HCT116 (cell line): ENCODE measurements around the gene SPIRE1. TPM values are rescaled to one million over a fixed set of nuclear protein-coding genes. Genes with fewer than 3 reads are reported as not detected.

Experiments used
- ATAC-seq: fragments of 200-7000 bp; cut with Tn5 transposase; 2 replicates; pipeline ENCODE4 v1.9.1; 2020; ENCODE audit warnings: mild to moderate bottlenecking, moderate library complexity
- BruUV-seq: library from RNA; stranded (reverse); fragments of 400-500 nt; replicated peaks from 2 replicates; lab custom pipeline; 2021; lab: Mats Ljungman, UMichigan
- CTCF ChIA-PET: fragments of 300-600 bp; sonication (Branson Sonifier 250); formaldehyde crosslinking; loops from one replicate; lab custom pipeline; 2021; ENCODE audit warnings: antibody characterized with exemption; lab: Charles Lee
- POLR2A ChIA-PET: fragments of 300-600, 350-600 bp; sonication (Branson Sonifier 250); formaldehyde crosslinking; loops from one replicate; lab custom pipeline; 2021; ENCODE audit warnings: antibody characterized with exemption; lab: Charles Lee
- RAD21 ChIA-PET, 2 experiments: fragments of 300-600 bp; sonication (Branson Sonifier 250); formaldehyde crosslinking; loops; one replicate each; lab custom pipeline; 2023; ENCODE audit warnings: low total read pairs in 2 of 2; ENCODE audit not compliant: uncharacterized antibody in 2 of 2, unreplicated experiment in 2 of 2, low non-redundant PET in 1 of 2; lab: Charles Lee
- DNase-seq: peaks from one replicate; pipeline ENCODE4 v3.0.0-alpha.2; 2010; ENCODE audit warnings: low read depth, low spot score
- H2AFZ ChIP-seq: fragments of 200-600 bp; shearing (Covaris generic), sonication (generic); 2 replicates; pipeline ENCODE4 v1.6.1; 2017; ENCODE audit warnings: low read depth, mixed run types, mixed read lengths, antibody characterized with exemption, low read length; ENCODE audit not compliant: poor library complexity, severe bottlenecking
- H3K27ac ChIP-seq: 2 replicates; pipeline ENCODE4 v1.5.1; 2012; ENCODE audit warnings: low read depth, low read length
- H3K27me3 ChIP-seq: fragments of 200-600 bp; sonication (generic); 2 replicates; pipeline ENCODE4 v1.6.1; 2016; ENCODE audit warnings: mixed run types, low read length, mixed read lengths; ENCODE audit not compliant: insufficient read depth
- H3K36me3 ChIP-seq, 2 experiments: fragments of 200-500 bp in 1 of 2; fragments of 200-600 bp in 1 of 2; sonication (Bioruptor generic) in 1 of 2; sonication (generic) in 1 of 2; 2 replicates each; pipeline versions ENCODE4 v1.5.1 to v1.6.1; 2014 to 2016; ENCODE audit warnings: low read length in 2 of 2, inconsistent platforms in 1 of 2, mixed read lengths in 1 of 2, mixed run types in 1 of 2; ENCODE audit not compliant: insufficient read depth in 2 of 2, control insufficient read depth in 1 of 2
- H3K4me1 ChIP-seq, 2 experiments: fragments of 200-600 bp in 1 of 2; sonication (generic) in 1 of 2; 2 replicates each; pipeline versions ENCODE4 v1.5.1 to v1.6.1; 2012 to 2017; ENCODE audit warnings: low read length in 2 of 2, inconsistent platforms in 1 of 2, mild to moderate bottlenecking in 1 of 2, mixed read lengths in 1 of 2, mixed run types in 1 of 2, moderate library complexity in 1 of 2; ENCODE audit not compliant: insufficient read depth in 2 of 2, control insufficient read depth in 1 of 2
- H3K4me2 ChIP-seq: fragments of 200-600 bp; sonication (generic); 2 replicates; pipeline ENCODE4 v1.6.1; 2017; ENCODE audit warnings: mixed run types, low read length, mixed read lengths
- H3K4me3 ChIP-seq, 2 experiments: fragments of 200-600 bp in 1 of 2; sonication (generic) in 1 of 2; replicated peaks in 1 of 2; 2 replicates each; pipeline ENCODE4 v1.5.1; 2011 to 2016; ENCODE audit warnings: low read length in 2 of 2, control low read depth in 1 of 2, low read depth in 1 of 2, mild to moderate bottlenecking in 1 of 2, mixed read lengths in 1 of 2, mixed run types in 1 of 2
- H3K79me2 ChIP-seq: fragments of 200-600 bp; sonication (generic); 2 replicates; pipeline ENCODE4 v1.6.1; 2017; ENCODE audit warnings: mild to moderate bottlenecking, mixed run types, low read length, moderate library complexity, mixed read lengths; ENCODE audit not compliant: insufficient read depth
- H3K9ac ChIP-seq: fragments of 200-600 bp; sonication (generic); 2 replicates; pipeline ENCODE4 v1.6.1; 2016; ENCODE audit warnings: low read length, mixed read lengths
- H3K9me2 ChIP-seq: fragments of 200-600 bp; sonication (generic), shearing (Covaris generic); 2 replicates; pipeline ENCODE4 v1.6.1; 2017; ENCODE audit warnings: mixed run types, mild to moderate bottlenecking, moderate library complexity; ENCODE audit not compliant: insufficient read depth
- H3K9me3 ChIP-seq, 2 experiments: fragments of 200-500 bp in 1 of 2; fragments of 200-600 bp in 1 of 2; sonication (Bioruptor generic) in 1 of 2; sonication (generic) in 1 of 2; 2 replicates each; pipeline ENCODE4 v1.6.1; 2014 to 2017; ENCODE audit warnings: low read length in 2 of 2, mixed read lengths in 2 of 2, inconsistent platforms in 1 of 2, low read depth in 1 of 2, mild to moderate bottlenecking in 1 of 2, mixed run types in 1 of 2, moderate library complexity in 1 of 2; ENCODE audit not compliant: control insufficient read depth in 1 of 2, insufficient read depth in 1 of 2
- H4K20me1 ChIP-seq: fragments of 200-600 bp; sonication (generic), shearing (Covaris generic); 2 replicates; pipeline ENCODE4 v1.6.1; 2017; ENCODE audit warnings: mixed run types, mild to moderate bottlenecking, moderate library complexity; ENCODE audit not compliant: insufficient read depth
- CEBPB ChIP-seq: IDR thresholded peaks from 2 replicates; pipeline ENCODE4 v1.6.1; 2012; ENCODE audit warnings: low read depth
- EGR1 ChIP-seq: IDR thresholded peaks from 2 replicates; pipeline ENCODE4 v1.6.1; 2012; ENCODE audit warnings: low read depth
- ELF1 ChIP-seq: IDR thresholded peaks from 2 replicates; pipeline ENCODE4 v1.6.1; 2012; ENCODE audit warnings: low read depth, borderline replicate concordance
- EZH2 ChIP-seq: fragments of 200-600 bp; sonication (generic); IDR thresholded peaks from 2 replicates; pipeline ENCODE4 v1.6.1; 2017; ENCODE audit warnings: antibody characterized with exemption, mixed run types
- EZH2phosphoT487 ChIP-seq: fragments of 200-600 bp; IDR thresholded peaks from 2 replicates; pipeline ENCODE4 v1.6.1; 2018; ENCODE audit warnings: antibody characterized with exemption, borderline replicate concordance
- JUND ChIP-seq: IDR thresholded peaks from 2 replicates; pipeline ENCODE4 v1.6.1; 2012
- RAD21 ChIP-seq: IDR thresholded peaks from 2 replicates; pipeline ENCODE4 v1.6.1; 2012; ENCODE audit warnings: low read depth, mild to moderate bottlenecking
- SIN3A ChIP-seq: IDR thresholded peaks from 2 replicates; pipeline ENCODE4 v1.6.1; 2012; ENCODE audit warnings: low read depth
- SP1 ChIP-seq: IDR thresholded peaks from 2 replicates; pipeline ENCODE4 v1.6.1; 2012; ENCODE audit warnings: low read depth
- TCF7L2 ChIP-seq: IDR thresholded peaks from 2 replicates; pipeline ENCODE4 v1.7.0; 2011; ENCODE audit warnings: borderline replicate concordance, inconsistent platforms; ENCODE audit not compliant: insufficient read depth, insufficient read length; ENCODE audit errors: extremely low read depth
- YY1 ChIP-seq: IDR thresholded peaks from 2 replicates; pipeline ENCODE4 v1.6.1; 2011; ENCODE audit warnings: low read length, low read depth, moderate library complexity, mild to moderate bottlenecking; ENCODE audit not compliant: insufficient replicate concordance; ENCODE audit errors: extremely low read depth
- intact Hi-C: fragments of 100-400 bp; cut with micrococcal nuclease; formaldehyde crosslinking; loops from 2 replicates; pipeline ENCODE4 v1.10.0; 2022
- total RNA-seq: library from RNA; stranded (reverse); gene quantifications from one replicate; pipeline ENCODE4 v1.2.1, GENCODE V29; 2021; ENCODE audit not compliant: unreplicated experiment
- TF ChIP-seq, protein P1 (sequence below): IDR thresholded peaks from 2 replicates; pipeline ENCODE4 v1.6.1; 2012
- TF ChIP-seq, protein P2 (sequence below): IDR thresholded peaks from 2 replicates; pipeline ENCODE4 v1.6.1; 2012; ENCODE audit warnings: low read depth

The SPIRE1 gene
- total RNA-seq, 1 experiment from 2014 or later = 26.6 TPM

- Histone ChIP-seq H3K27ac (no peak overlapping the region), H3K4me2 (no peak overlapping the region), H3K36me3 (no peaks in the 10 kb centered on the region), H3K9me3 (no peaks in the 10 kb centered on the region), H3K79me2 (peaks cover 9% of the 10 kb centered on the region), H3K4me1 (peaks cover 8 to 28% of the 10 kb centered on the region in 2 experiments), H2AFZ (no peak overlapping the region), H3K4me3 (no peak overlapping the region), H3K9me2 (no peaks in the 10 kb centered on the region), H4K20me1 (no peaks in the 10 kb centered on the region), H3K27me3 (no peaks in the 10 kb centered on the region), H3K9ac (no peak overlapping the region)
- no TSS peak for BruUV-seq
- DNase-seq (no peak), ATAC-seq (no peak)
- ChIA-PET POLR2A (no interaction called here), CTCF (no interaction called here), RAD21 (no interaction called here)
- intact Hi-C loops = no loop called here
- TF ChIP-seq, protein P1, sequence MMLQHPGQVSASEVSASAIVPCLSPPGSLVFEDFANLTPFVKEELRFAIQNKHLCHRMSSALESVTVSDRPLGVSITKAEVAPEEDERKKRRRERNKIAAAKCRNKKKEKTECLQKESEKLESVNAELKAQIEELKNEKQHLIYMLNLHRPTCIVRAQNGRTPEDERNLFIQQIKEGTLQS = no peak
- TF ChIP-seq YY1 = no peak
- TF ChIP-seq TCF7L2 = no peak
- TF ChIP-seq EZH2 = no peak
- no peak for TF ChIP-seq EGR1
- TF ChIP-seq EZH2phosphoT487 = no peak
- TF ChIP-seq, protein P2, sequence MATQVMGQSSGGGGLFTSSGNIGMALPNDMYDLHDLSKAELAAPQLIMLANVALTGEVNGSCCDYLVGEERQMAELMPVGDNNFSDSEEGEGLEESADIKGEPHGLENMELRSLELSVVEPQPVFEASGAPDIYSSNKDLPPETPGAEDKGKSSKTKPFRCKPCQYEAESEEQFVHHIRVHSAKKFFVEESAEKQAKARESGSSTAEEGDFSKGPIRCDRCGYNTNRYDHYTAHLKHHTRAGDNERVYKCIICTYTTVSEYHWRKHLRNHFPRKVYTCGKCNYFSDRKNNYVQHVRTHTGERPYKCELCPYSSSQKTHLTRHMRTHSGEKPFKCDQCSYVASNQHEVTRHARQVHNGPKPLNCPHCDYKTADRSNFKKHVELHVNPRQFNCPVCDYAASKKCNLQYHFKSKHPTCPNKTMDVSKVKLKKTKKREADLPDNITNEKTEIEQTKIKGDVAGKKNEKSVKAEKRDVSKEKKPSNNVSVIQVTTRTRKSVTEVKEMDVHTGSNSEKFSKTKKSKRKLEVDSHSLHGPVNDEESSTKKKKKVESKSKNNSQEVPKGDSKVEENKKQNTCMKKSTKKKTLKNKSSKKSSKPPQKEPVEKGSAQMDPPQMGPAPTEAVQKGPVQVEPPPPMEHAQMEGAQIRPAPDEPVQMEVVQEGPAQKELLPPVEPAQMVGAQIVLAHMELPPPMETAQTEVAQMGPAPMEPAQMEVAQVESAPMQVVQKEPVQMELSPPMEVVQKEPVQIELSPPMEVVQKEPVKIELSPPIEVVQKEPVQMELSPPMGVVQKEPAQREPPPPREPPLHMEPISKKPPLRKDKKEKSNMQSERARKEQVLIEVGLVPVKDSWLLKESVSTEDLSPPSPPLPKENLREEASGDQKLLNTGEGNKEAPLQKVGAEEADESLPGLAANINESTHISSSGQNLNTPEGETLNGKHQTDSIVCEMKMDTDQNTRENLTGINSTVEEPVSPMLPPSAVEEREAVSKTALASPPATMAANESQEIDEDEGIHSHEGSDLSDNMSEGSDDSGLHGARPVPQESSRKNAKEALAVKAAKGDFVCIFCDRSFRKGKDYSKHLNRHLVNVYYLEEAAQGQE = no peak
- no peak for TF ChIP-seq JUND
- TF ChIP-seq SP1 = no peak
- no peak for TF ChIP-seq SIN3A
- TF ChIP-seq RAD21 = no peak
- TF ChIP-seq CEBPB = no peak
- TF ChIP-seq ELF1 = no peak
Measured at GRCh38 chr18:12638644-12639124, 19.2 kb downstream of the SPIRE1 start.
